Naive thymus-derived CD4-positive, alpha-beta T cell (primary cell): ENCODE measurements around the gene COL1A1. TPM values are rescaled to one million over a fixed set of nuclear protein-coding genes. Genes with fewer than 3 reads are reported as not detected.

ENCODE experiments used
- ATAC-seq: fragments of 150-1000 bp; cut with Tn5 transposase; 2 replicates; pipeline ENCODE4 v1.10.0; 2021; ENCODE audit warnings: mild to moderate bottlenecking, moderate library complexity
- CTCF ChIA-PET: fragments of 350-600 bp; sonication (Branson Sonifier 250); formaldehyde crosslinking; loops from one replicate; lab custom pipeline; 2021; ENCODE audit warnings: antibody characterized with exemption; lab: Charles Lee
- POLR2A ChIA-PET: fragments of 350-600 bp; sonication (Branson Sonifier 250); formaldehyde crosslinking; loops from one replicate; lab custom pipeline; 2021; ENCODE audit warnings: antibody characterized with exemption, inconsistent platforms; lab: Charles Lee
- DNase-seq, 9 donors: peaks; one replicate each; pipeline versions ENCODE4 v3.0.0 to v3.0.0-alpha.2; 2020 to 2022; ENCODE audit warnings: mixed read lengths in 1 of 9
- H3K27ac ChIP-seq: one replicate; pipeline ENCODE4 v1.7.0; 2013; ENCODE audit warnings: mild to moderate bottlenecking, low read depth, low read length, moderate library complexity
- H3K27me3 ChIP-seq, 2 donors: one replicate each; pipeline ENCODE4 v1.7.0; 2013; ENCODE audit warnings: low read length in 2 of 2, mild to moderate bottlenecking in 2 of 2, moderate library complexity in 2 of 2; ENCODE audit not compliant: control insufficient read depth in 2 of 2, insufficient read depth in 2 of 2
- H3K36me3 ChIP-seq, 3 experiments: 1 replicate in 2 of 3; 2 replicates in 1 of 3; pipeline ENCODE4 v1.7.0; 2013; ENCODE audit warnings: low read length in 3 of 3, mild to moderate bottlenecking in 3 of 3, moderate library complexity in 1 of 3; ENCODE audit not compliant: insufficient read depth in 3 of 3, control insufficient read depth in 2 of 3
- H3K4me1 ChIP-seq, 2 donors: one replicate each; pipeline ENCODE4 v1.7.0; 2013; ENCODE audit warnings: low read length in 2 of 2, mild to moderate bottlenecking in 2 of 2, moderate library complexity in 1 of 2; ENCODE audit not compliant: control insufficient read depth in 2 of 2, insufficient read depth in 2 of 2
- H3K4me3 ChIP-seq: 2 replicates; pipeline ENCODE4 v1.7.0; 2013; ENCODE audit warnings: mild to moderate bottlenecking, low read length
- H3K9me3 ChIP-seq, 3 experiments: 1 replicate in 2 of 3; 2 replicates in 1 of 3; pipeline ENCODE4 v1.7.0; 2013; ENCODE audit warnings: low read length in 3 of 3; ENCODE audit not compliant: control insufficient read depth in 2 of 3
- H3K27ac Mint-ChIP-seq, 9 donors: one replicate each; pipeline ENCODE4 v1.8.0; 2020 to 2022; ENCODE audit warnings: mixed read lengths in 9 of 9, mild to moderate bottlenecking in 8 of 9, moderate library complexity in 5 of 9, inconsistent platforms in 2 of 9
- H3K27me3 Mint-ChIP-seq, 5 donors: one replicate each; pipeline ENCODE4 v1.8.0; 2021 to 2022; ENCODE audit warnings: mixed read lengths in 5 of 5, mild to moderate bottlenecking in 1 of 5
- H3K36me3 Mint-ChIP-seq, 5 donors: one replicate each; pipeline ENCODE4 v1.8.0; 2020 to 2022; ENCODE audit warnings: mixed read lengths in 5 of 5, mild to moderate bottlenecking in 3 of 5, inconsistent platforms in 1 of 5
- H3K4me1 Mint-ChIP-seq, 7 donors: one replicate each; pipeline ENCODE4 v1.8.0; 2020 to 2022; ENCODE audit warnings: mixed read lengths in 7 of 7, mild to moderate bottlenecking in 3 of 7, inconsistent platforms in 1 of 7
- H3K4me3 Mint-ChIP-seq, 10 donors: one replicate each; pipeline ENCODE4 v1.8.0; 2020 to 2022; ENCODE audit warnings: mild to moderate bottlenecking in 10 of 10, mixed read lengths in 10 of 10, moderate library complexity in 6 of 10, inconsistent platforms in 2 of 10
- H3K9me3 Mint-ChIP-seq, 11 donors: one replicate each; pipeline ENCODE4 v1.8.0; 2020 to 2022; ENCODE audit warnings: mixed read lengths in 11 of 11, mild to moderate bottlenecking in 4 of 11, inconsistent platforms in 1 of 11, moderate library complexity in 1 of 11
- intact Hi-C, 2 donors: fragments of 100-400 bp; cut with micrococcal nuclease; formaldehyde crosslinking; loops; one replicate each; pipeline ENCODE4 v1.15.1; 2023
- polyA plus RNA-seq, 2 donors: library from polyadenylated mRNA; unstranded; fragments of 300-500 nt; fragmentation: Illumina TruSeq; gene quantifications; one replicate each; pipeline ENCODE4 v1.2.3, GENCODE V29; 2021
- total RNA-seq, 6 experiments: library from RNA in 5 of 6; stranded (reverse) in 5 of 6; gene quantifications; 1 replicate in 5 of 6; 2 replicates in 1 of 6; pipeline ENCODE4 v1.2.3 and lab custom pipeline; 2021 to 2026

The COL1A1 gene
- total and polyA plus RNA-seq, 7 experiments from 2014 or later: 0.36 to 12.6 (median 1.2) TPM; not detected in 2

- ATAC-seq (no peak), DNase-seq (no peak)
- ChIA-PET CTCF (interaction anchor here (0.9 to 6.3 kb wide), 2 partner anchors 9 to 10 kb away, joined by 3 to 39 read pairs; partner anchors contain the start of gene COL1A1), POLR2A (no interaction called here)
- Mint-ChIP-seq H3K9me3 (peaks cover 0 to 3% (median 0%) of the 10 kb centered on the region in 11 donors), H3K27me3 (peaks cover 28 to 58% (median 35%) of the 10 kb centered on the region in 5 donors), H3K27ac (no peak overlapping the region), H3K36me3 (peaks cover 0 to under 1% (median 0%) of the 10 kb centered on the region in 5 donors), H3K4me3 (no peak overlapping the region), H3K4me1 (peaks cover 4 to 14% (median 10%) of the 10 kb centered on the region in 7 donors)
- H3K9me3 ChIP-seq: no peaks in the 10 kb centered on the region
- no peak overlapping the region for H3K27ac ChIP-seq
- intact Hi-C loops: no loop called here
- peaks cover 0 to 6% of the 10 kb centered on the region in 2 donors for H3K27me3 ChIP-seq
- H3K4me1 ChIP-seq: peaks cover 0 to 4% of the 10 kb centered on the region in 2 donors
- H3K36me3 ChIP-seq: no peaks in the 10 kb centered on the region
- H3K4me3 ChIP-seq: no peak overlapping the region
These were observed 9.1 kb upstream of the COL1A1 start for GRCh38 chr17:50210240-50211225.

GRCh38 chr17:50209472-50210239, 8.2 kb upstream of the COL1A1 start:
- Histone ChIP-seq H3K4me1 (peaks cover 0 to 4% of the 10 kb centered on the region in 2 donors), H3K27ac (no peak overlapping the region), H3K4me3 (no peak overlapping the region), H3K9me3 (no peaks in the 10 kb centered on the region), H3K36me3 (no peaks in the 10 kb centered on the region), H3K27me3 (peaks cover 0 to 6% of the 10 kb centered on the region in 2 donors)
- Mint-ChIP-seq H3K4me3 (no peak overlapping the region), H3K27me3 (peaks cover 37 to 62% (median 44%) of the 10 kb centered on the region in 5 donors), H3K27ac (no peak overlapping the region), H3K9me3 (peaks cover 0 to 2% (median 0%) of the 10 kb centered on the region in 11 donors), H3K4me1 (peaks cover 5 to 14% (median 10%) of the 10 kb centered on the region in 7 donors), H3K36me3 (peaks cover 0 to 3% (median 0%) of the 10 kb centered on the region in 5 donors)
- ATAC-seq: no peak
- POLR2A ChIA-PET: no interaction called here
- intact Hi-C loops: no loop called here
- DNase-seq: no peak
- CTCF ChIA-PET: interaction anchor here (0.9 to 1.1 kb wide), 2 partner anchors 9 to 63 kb away, joined by 3 read pairs; no protein-coding TSS in a partner anchor

GRCh38 chr17:50209133-50209471, 7.7 kb upstream of the COL1A1 start:
- ChIA-PET CTCF (interaction anchor here (0.9 to 1.1 kb wide), 2 partner anchors 9 to 63 kb away, joined by 3 read pairs; no protein-coding TSS in a partner anchor), POLR2A (no interaction called here)
- H3K27ac ChIP-seq: no peak overlapping the region
- DNase-seq: no peak
- no peaks in the 10 kb centered on the region for H3K9me3 ChIP-seq
- H3K4me1 ChIP-seq: peaks cover 0 to 4% of the 10 kb centered on the region in 2 donors
- Mint-ChIP-seq H3K9me3 (peaks cover 0 to 2% (median 0%) of the 10 kb centered on the region in 11 donors), H3K4me3 (no peak overlapping the region), H3K4me1 (peaks cover 5 to 14% (median 10%) of the 10 kb centered on the region in 7 donors), H3K27me3 (peaks cover 39 to 57% (median 44%) of the 10 kb centered on the region in 5 donors), H3K36me3 (peaks cover 0 to 3% (median 0%) of the 10 kb centered on the region in 5 donors), H3K27ac (no peak overlapping the region)
- ATAC-seq: no peak
- no peak overlapping the region for H3K4me3 ChIP-seq
- intact Hi-C loops: no loop called here
- H3K36me3 ChIP-seq: no peaks in the 10 kb centered on the region
- peaks cover 0 to 6% of the 10 kb centered on the region in 2 donors for H3K27me3 ChIP-seq

- peaks cover 0 to 4% of the 10 kb centered on the region in 2 donors for H3K4me1 ChIP-seq
- no peaks in the 10 kb centered on the region for H3K9me3 ChIP-seq
- intact Hi-C loops: no loop called here
- Mint-ChIP-seq H3K36me3 (peaks cover 0 to 3% (median 0%) of the 10 kb centered on the region in 5 donors), H3K9me3 (peaks cover 0 to 2% (median 0%) of the 10 kb centered on the region in 11 donors), H3K27me3 (peaks cover 44 to 61% (median 47%) of the 10 kb centered on the region in 5 donors), H3K4me3 (no peak overlapping the region), H3K27ac (no peak overlapping the region), H3K4me1 (peaks cover 5 to 14% (median 10%) of the 10 kb centered on the region in 7 donors)
- ATAC-seq (no peak), DNase-seq (no peak)
- ChIA-PET POLR2A (no interaction called here), CTCF (interaction anchor here (1.0 to 1.1 kb wide), 2 partner anchors 20 to 64 kb away, joined by 3 to 7 read pairs; no protein-coding TSS in a partner anchor)
- peaks cover 0 to 6% of the 10 kb centered on the region in 2 donors for H3K27me3 ChIP-seq
- H3K27ac ChIP-seq: no peak overlapping the region
- no peak overlapping the region for H3K4me3 ChIP-seq
- no peaks in the 10 kb centered on the region for H3K36me3 ChIP-seq
These were observed 7.2 kb upstream of the COL1A1 start for GRCh38 chr17:50208611-50209061.

GRCh38 chr17:50207792-50208567, 6.5 kb upstream of the COL1A1 start:
- H3K36me3 Mint-ChIP-seq: peaks cover 0 to 3% (median 0%) of the 10 kb centered on the region in 5 donors
- H3K27me3 Mint-ChIP-seq: peaks cover 45 to 63% (median 48%) of the 10 kb centered on the region in 5 donors
- H3K4me3 Mint-ChIP-seq: no peak overlapping the region
- Histone ChIP-seq H3K9me3 (no peaks in the 10 kb centered on the region), H3K27ac (no peak overlapping the region), H3K36me3 (no peaks in the 10 kb centered on the region), H3K4me1 (no peaks in the 10 kb centered on the region), H3K27me3 (peaks cover 0 to 6% of the 10 kb centered on the region in 2 donors), H3K4me3 (no peak overlapping the region)
- ChIA-PET POLR2A (no interaction called here), CTCF (interaction anchor here (0.7 to 1.0 kb wide), 2 partner anchors 20 to 87 kb away, joined by 3 to 7 read pairs; no protein-coding TSS in a partner anchor)
- H3K9me3 Mint-ChIP-seq: peaks cover 0 to 2% (median 0%) of the 10 kb centered on the region in 11 donors
- ATAC-seq: no peak
- H3K4me1 Mint-ChIP-seq: peaks cover 5 to 11% (median 6%) of the 10 kb centered on the region in 7 donors
- no peak overlapping the region for H3K27ac Mint-ChIP-seq
- intact Hi-C loops: no loop called here
- DNase-seq: no peak
